ENCODE results near the gene NAV2. TPM values are rescaled to one million over a fixed set of nuclear protein-coding genes. Genes with fewer than 3 reads are reported as not detected.

Gene NAV2
- total RNA-seq, 1 donor: 11.2 TPM

DNA sequence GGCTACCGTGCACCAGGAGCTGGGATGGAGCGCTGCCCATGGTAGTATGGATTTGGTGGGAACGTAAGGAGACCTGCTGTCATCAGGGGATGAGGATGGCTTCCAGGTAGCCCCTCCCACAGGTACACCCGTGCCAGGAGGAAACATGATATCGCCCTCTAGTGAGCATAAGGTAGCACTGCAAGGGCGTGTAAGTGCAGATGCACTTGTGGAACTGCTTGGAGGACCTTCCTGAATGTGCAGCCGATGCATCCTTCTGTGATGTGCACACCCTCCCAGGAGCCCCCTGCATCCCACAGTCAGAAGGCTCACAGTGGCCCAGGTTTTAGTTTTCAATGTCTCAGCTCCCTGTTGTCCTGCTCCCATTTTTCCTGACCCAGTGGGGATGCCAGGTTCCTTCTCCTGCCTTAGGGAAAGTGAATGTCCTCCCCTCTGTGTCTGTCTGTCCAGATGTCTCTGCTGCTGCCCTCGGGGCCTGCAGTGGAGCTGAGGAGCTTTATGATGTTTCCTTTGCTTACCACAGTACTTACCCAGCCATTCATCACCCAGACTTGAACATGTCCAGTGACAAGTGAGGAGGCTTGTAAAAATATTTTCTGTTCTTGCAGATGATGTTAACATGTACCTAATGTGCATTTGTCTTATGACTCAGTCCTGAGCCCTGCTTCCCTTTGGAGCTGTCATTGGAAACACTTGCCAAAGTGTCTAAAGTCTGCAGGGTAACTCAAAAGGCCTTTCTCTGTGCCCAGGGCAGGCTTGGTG is 398.5 kb downstream of the NAV2 start:
- TF ChIP-seq, protein P1, sequence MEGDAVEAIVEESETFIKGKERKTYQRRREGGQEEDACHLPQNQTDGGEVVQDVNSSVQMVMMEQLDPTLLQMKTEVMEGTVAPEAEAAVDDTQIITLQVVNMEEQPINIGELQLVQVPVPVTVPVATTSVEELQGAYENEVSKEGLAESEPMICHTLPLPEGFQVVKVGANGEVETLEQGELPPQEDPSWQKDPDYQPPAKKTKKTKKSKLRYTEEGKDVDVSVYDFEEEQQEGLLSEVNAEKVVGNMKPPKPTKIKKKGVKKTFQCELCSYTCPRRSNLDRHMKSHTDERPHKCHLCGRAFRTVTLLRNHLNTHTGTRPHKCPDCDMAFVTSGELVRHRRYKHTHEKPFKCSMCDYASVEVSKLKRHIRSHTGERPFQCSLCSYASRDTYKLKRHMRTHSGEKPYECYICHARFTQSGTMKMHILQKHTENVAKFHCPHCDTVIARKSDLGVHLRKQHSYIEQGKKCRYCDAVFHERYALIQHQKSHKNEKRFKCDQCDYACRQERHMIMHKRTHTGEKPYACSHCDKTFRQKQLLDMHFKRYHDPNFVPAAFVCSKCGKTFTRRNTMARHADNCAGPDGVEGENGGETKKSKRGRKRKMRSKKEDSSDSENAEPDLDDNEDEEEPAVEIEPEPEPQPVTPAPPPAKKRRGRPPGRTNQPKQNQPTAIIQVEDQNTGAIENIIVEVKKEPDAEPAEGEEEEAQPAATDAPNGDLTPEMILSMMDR (IDR thresholded peaks at IDR 0.05; ENCODE audit: insufficient read depth, low read depth, low read length): peak; percentile 95
- peak; percentile 87 for DNase-seq (ENCODE audit: low read depth)
- H3K4me3 ChIP-seq (ENCODE audit: low read depth, low read length): no peak overlapping the region

DNA sequence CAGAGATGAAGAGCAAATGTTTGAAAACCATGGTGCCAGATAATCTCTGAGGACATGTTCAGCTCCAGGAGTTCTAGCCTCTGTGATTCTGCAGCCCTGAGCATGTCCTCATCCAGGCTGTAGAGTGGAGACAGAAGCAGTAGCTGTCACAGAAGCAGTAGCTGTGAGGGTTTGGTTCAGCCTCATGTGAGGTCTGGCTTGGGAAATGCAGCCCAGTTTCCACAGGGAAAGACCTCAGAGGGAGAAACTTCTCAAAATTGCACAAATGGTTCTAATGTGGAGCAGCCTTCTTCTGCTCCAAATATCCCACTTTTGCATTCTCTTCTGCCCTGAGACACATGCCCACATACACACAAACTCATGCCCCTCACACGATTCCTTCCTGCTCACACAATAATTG is 399.2 kb downstream of the NAV2 start:
- no peak for DNase-seq (ENCODE audit: low read depth)
- H3K4me3 ChIP-seq (ENCODE audit: low read depth, low read length): no peak overlapping the region
- TF ChIP-seq, protein P1 (IDR thresholded peaks at IDR 0.05; ENCODE audit: insufficient read depth, low read depth, low read length): no peak

DNA sequence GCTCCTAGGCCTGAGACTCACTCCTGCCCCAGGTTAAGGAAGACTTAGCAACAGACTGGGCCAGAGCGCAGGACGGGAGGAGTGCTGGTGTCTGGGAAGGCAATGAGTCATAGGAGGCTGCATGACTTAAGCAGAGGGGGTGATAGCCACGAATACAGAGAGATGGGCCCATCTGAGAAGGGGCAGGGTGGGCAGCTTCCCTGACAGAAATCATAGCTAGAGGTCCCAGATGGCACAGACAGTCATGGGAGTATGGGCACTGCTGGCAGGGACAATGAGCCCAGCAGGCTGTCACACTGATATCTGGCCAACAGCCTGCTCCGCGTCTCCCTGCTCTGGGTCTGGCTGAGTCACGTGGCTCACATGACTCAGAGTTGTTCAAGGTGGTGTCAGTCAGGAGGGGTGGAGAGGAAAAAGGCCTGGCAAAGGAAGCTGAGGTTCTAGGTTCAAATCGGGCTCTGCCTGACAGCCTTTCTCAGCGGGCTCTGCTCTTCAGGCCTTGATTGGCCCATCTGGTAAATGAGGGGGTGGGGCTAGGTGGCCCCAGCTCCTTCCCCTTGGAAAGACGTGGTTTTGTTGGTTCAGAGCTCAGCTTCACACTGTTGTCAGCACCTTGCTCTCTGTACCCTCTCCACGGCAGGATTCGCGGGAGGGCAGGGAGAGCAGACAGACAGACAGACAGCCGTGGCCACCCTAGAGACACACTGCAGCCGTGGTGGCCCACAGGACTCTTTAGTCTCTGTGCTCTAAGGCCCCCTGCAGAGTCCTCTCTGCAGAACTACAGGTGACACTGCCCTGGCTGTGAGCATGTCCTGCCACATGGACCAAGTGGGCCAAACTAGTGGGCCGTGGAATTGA is 399.9 kb downstream of the NAV2 start:
- peak; percentile 97 for DNase-seq (ENCODE audit: low read depth)
- peak overlapping the region; percentile 45 for H3K4me3 ChIP-seq (ENCODE audit: low read depth, low read length)
- TF ChIP-seq, protein P1 (IDR thresholded peaks at IDR 0.05; ENCODE audit: insufficient read depth, low read depth, low read length): no peak

DNA sequence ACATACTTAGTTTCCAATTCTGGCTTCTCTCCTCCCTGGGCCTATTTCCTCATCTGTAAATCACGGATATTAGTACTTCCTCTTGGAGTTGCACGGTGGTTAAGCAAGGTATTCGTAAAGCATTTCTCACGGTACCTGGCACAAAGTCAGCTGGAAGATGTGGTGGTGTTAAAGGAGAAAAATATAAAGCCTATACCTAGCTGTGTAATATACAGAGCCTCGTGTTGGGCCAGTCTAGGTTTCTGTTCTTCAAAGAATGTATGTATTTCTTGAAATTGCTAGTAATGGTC is 400.5 kb downstream of the NAV2 start:
- DNase-seq (ENCODE audit: low read depth): no peak

DNA sequence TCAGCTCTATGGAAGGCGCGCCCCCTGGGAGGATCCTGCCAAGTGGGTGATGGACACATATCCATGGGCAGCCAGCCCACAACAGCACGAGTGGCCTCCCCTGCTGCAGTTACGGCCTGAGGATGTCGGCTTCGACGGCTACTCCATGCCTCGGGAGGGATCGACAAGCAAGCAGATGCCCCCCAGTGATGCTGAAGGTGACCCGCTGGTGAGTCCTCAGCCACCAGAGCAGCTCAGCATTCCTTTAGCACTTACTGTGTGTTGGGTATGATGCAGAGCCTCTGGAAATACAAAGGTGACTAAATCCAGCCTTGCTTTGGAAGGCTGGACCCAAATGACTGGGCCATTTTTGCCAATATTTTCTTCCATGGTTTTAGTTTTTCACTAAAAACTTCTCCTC is 402.0 kb downstream of the NAV2 start:
- TF ChIP-seq, protein P1 (IDR thresholded peaks at IDR 0.05; ENCODE audit: insufficient read depth, low read depth, low read length): no peak
- DNase-seq (ENCODE audit: low read depth): no peak
- no peak overlapping the region for H3K4me3 ChIP-seq (ENCODE audit: low read depth, low read length)

More for the DNA sequence above, 400.5 kb downstream of the NAV2 start:
- no peak overlapping the region for H3K4me3 ChIP-seq (ENCODE audit: low read depth, low read length)
- TF ChIP-seq, protein P1 (IDR thresholded peaks at IDR 0.05; ENCODE audit: insufficient read depth, low read depth, low read length): no peak

DNA sequence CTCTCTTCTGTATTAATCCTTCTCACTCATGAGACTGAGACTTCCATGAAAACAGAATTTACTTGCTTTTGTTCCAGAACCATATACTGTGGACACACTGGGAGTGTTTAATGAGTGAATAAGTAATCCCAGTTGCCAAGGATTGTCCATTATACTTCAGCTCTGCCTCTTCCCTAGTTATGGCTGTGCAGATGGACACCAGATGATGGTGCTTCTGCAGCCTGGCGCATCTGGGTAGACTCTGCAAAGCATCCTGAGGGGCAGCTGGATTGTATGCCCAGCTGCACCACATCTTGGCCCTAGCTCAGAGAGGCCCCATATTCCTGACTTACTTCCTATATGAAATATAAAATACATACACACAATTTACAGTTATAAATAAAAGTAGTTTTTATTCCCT is 404.2 kb downstream of the NAV2 start:
- DNase-seq (ENCODE audit: low read depth): no peak
- TF ChIP-seq, protein P1 (IDR thresholded peaks at IDR 0.05; ENCODE audit: insufficient read depth, low read depth, low read length): no peak
- H3K4me3 ChIP-seq (ENCODE audit: low read depth, low read length): no peak overlapping the region

Data from fibroblast of villous mesenchyme (primary cell).